Measurements from ENCODE around the gene FOXN3. TPM values are rescaled to one million over a fixed set of nuclear protein-coding genes. Genes with fewer than 3 reads are reported as not detected.

Gene FOXN3
- total RNA-seq, 1 experiment from 2014 or later, result 125 TPM

GRCh38 chr14:89280600-89280999 lies 136.4 kb downstream of the FOXN3 start:
- H3K9me3 ChIP-seq (ENCODE audit: control insufficient read depth, low read depth, low read length), result no peaks in the 10 kb centered on the region
- H2BK5ac ChIP-seq (ENCODE audit: insufficient read length, low read length), result no peak overlapping the region
- peaks cover 11 to 50% (median 21%) of the 10 kb centered on the region in 3 experiments; a peak in 6 of 7 replicates for H3K36me3 Mint-ChIP-seq (ENCODE audit: insufficient read depth in 1 of 3, low read depth in 3 of 3)
- H3K27me3 Mint-ChIP-seq (ENCODE audit: low read depth), result no peaks in the 10 kb centered on the region
- no peak overlapping the region for H3K23ac ChIP-seq (ENCODE audit: insufficient read length, low read depth, low read length)
- H3K4ac ChIP-seq (ENCODE audit: low read depth, low read length), result no peak overlapping the region
- DNase-seq, result no peak
- no peak overlapping the region for H2AK5ac ChIP-seq (ENCODE audit: insufficient read length, low read length)
- H2BK20ac ChIP-seq (ENCODE audit: low read depth, low read length, poor library complexity, severe bottlenecking), result no peak overlapping the region
- H3K9me3 Mint-ChIP-seq, result no peaks in the 10 kb centered on the region
- H2BK120ac ChIP-seq (ENCODE audit: low read depth, low read length, poor library complexity, severe bottlenecking), result no peak overlapping the region
- peaks cover 28 to 32% of the 10 kb centered on the region in 2 experiments for H3K4me1 Mint-ChIP-seq
- H3K79me1 ChIP-seq (ENCODE audit: insufficient read depth, low read depth, low read length, poor library complexity, severe bottlenecking), result peaks cover 3% of the 10 kb centered on the region
- no peak overlapping the region for H2BK12ac ChIP-seq (ENCODE audit: insufficient read length, low read depth, low read length)
- H3K27ac Mint-ChIP-seq, result no peak overlapping the region
- H3K56ac ChIP-seq (ENCODE audit: insufficient read length, low read depth, low read length), result no peak overlapping the region
- no peak overlapping the region for H3K27ac ChIP-seq (ENCODE audit: insufficient read length, low read depth, low read length)
- H3K18ac ChIP-seq (ENCODE audit: insufficient read length, low read depth, low read length), result no peak overlapping the region
- H4K20me1 ChIP-seq (ENCODE audit: control insufficient read depth, insufficient read depth, insufficient read length), result no peaks in the 10 kb centered on the region
- H4K5ac ChIP-seq (ENCODE audit: insufficient read length, low read depth, low read length), result no peak overlapping the region
- no peak overlapping the region for H2AFZ ChIP-seq (ENCODE audit: low read length)
- H3K4me3 Mint-ChIP-seq, result no peak overlapping the region
- no CpG with 5 or more reads among the region's 10 CpGs for whole genome bisulfite sequencing (ENCODE audit: extremely low coverage, insufficient read length, low lambda C conversion rate)
- H3K79me2 ChIP-seq (ENCODE audit: insufficient read depth, low read length), result peaks cover 10% of the 10 kb centered on the region; the same call in 1 of the 2 replicates
- peaks cover 11% of the 10 kb centered on the region; the same call in 1 of the 2 replicates for H3K4me1 ChIP-seq (ENCODE audit: insufficient read depth, low read length)
- no peak for TF ChIP-seq CTCF (conservative IDR thresholded peaks at IDR 0.05)
- no peak overlapping the region for H4K91ac ChIP-seq (ENCODE audit: insufficient read length, low read depth, low read length)
- no peak overlapping the region for H3K14ac ChIP-seq (ENCODE audit: insufficient read depth, low read length)
- H3K9ac ChIP-seq (ENCODE audit: extremely low read depth, insufficient read length, low read length), result no peak overlapping the region
- no peak overlapping the region for H2BK15ac ChIP-seq (ENCODE audit: low read depth, low read length)
- no peak overlapping the region for H3T11ph ChIP-seq (ENCODE audit: low read length)
- no peak overlapping the region for H4K8ac ChIP-seq (replicated peaks; ENCODE audit: insufficient read length, low read depth, low read length)
- H3K23me2 ChIP-seq (ENCODE audit: insufficient read length, low read depth, low read length, poor library complexity, severe bottlenecking), result no peaks in the 10 kb centered on the region
- H3K27me3 ChIP-seq (ENCODE audit: insufficient read depth, low read length), result no peaks in the 10 kb centered on the region
- H3K4me2 ChIP-seq (ENCODE audit: insufficient read depth, insufficient read length, low read length), result no peak overlapping the region
